ENCODE data around the gene FIBIN. TPM values are rescaled to one million over a fixed set of nuclear protein-coding genes. Genes with fewer than 3 reads are reported as not detected.
"Not testable (repeated sequence)": the region's sequence is repeated elsewhere in the genome, so short reads cannot be mapped to it uniquely, and the experiment has no call there.

The FIBIN gene
- total RNA-seq, 2 donors from 2014 or later, result not detected

- no peaks in the 10 kb centered on the region for H3K27me3 Mint-ChIP-seq (ENCODE audit: low read depth)
- no peaks in the 10 kb centered on the region for H3K4me1 Mint-ChIP-seq (ENCODE audit: low read depth)
- no peak overlapping the region for H3K27ac Mint-ChIP-seq
- peaks cover 8 to 16% of the 10 kb centered on the region in 2 donors for H3K9me3 Mint-ChIP-seq
- DNase-seq (no peak), ATAC-seq (replicated peaks in 1 of 2) (no peak)
- H3K4me3 Mint-ChIP-seq, result no peak overlapping the region
- peaks cover 0 to under 1% of the 10 kb centered on the region in 2 donors for H3K36me3 Mint-ChIP-seq (ENCODE audit: insufficient read depth in 2 of 2)
Measured at GRCh38 chr11:26987731-26988130, 6.2 kb upstream of the FIBIN start.

- Mint-ChIP-seq H3K36me3 (ENCODE audit: insufficient read depth in 2 of 2) (no peaks in the 10 kb centered on the region), H3K4me1 (ENCODE audit: low read depth) (no peaks in the 10 kb centered on the region)
Measured at GRCh38 chr11:26992031-26992541, 1.8 kb upstream of the FIBIN start.

GRCh38 chr11:26994631-26995095 is 751 bp downstream of the FIBIN start:
- no peak overlapping the region for H3K4me3 Mint-ChIP-seq
- no peaks in the 10 kb centered on the region for H3K27me3 Mint-ChIP-seq (ENCODE audit: low read depth)
- no peak for DNase-seq
- ATAC-seq (replicated peaks in 1 of 2), result no peak
- no peak overlapping the region for H3K27ac Mint-ChIP-seq
- H3K9me3 Mint-ChIP-seq, result peaks cover 0 to 2% of the 10 kb centered on the region in 2 donors
- H3K36me3 Mint-ChIP-seq (ENCODE audit: insufficient read depth in 2 of 2), result no peaks in the 10 kb centered on the region
- H3K4me1 Mint-ChIP-seq (ENCODE audit: low read depth), result no peaks in the 10 kb centered on the region

More at GRCh38 chr11:26992031-26992541, 1.8 kb upstream of the FIBIN start:
- Mint-ChIP-seq H3K27me3 (ENCODE audit: low read depth) (no peaks in the 10 kb centered on the region), H3K27ac (no peak overlapping the region), H3K4me3 (no peak overlapping the region), H3K9me3 (peaks cover 2 to 8% of the 10 kb centered on the region in 2 donors)
- ATAC-seq (replicated peaks in 1 of 2), result no peak
- no peak for DNase-seq

- Mint-ChIP-seq H3K4me1 (ENCODE audit: low read depth) (no peaks in the 10 kb centered on the region), H3K36me3 (ENCODE audit: insufficient read depth in 2 of 2) (no peaks in the 10 kb centered on the region)
Measured at GRCh38 chr11:26995701-26996460, 2.0 kb downstream of the FIBIN start.

GRCh38 chr11:26997378-26997777 is 3.5 kb downstream of the FIBIN start:
- H3K36me3 Mint-ChIP-seq (ENCODE audit: insufficient read depth in 2 of 2), result no peaks in the 10 kb centered on the region
- ATAC-seq (replicated peaks in 1 of 2) (no peak), DNase-seq (no peak)
- H3K9me3 Mint-ChIP-seq, result no peaks in the 10 kb centered on the region
- no peak overlapping the region for H3K27ac Mint-ChIP-seq
- H3K4me3 Mint-ChIP-seq, result no peak overlapping the region
- no peaks in the 10 kb centered on the region for H3K4me1 Mint-ChIP-seq (ENCODE audit: low read depth)
- no peaks in the 10 kb centered on the region for H3K27me3 Mint-ChIP-seq (ENCODE audit: low read depth)

More at GRCh38 chr11:26995701-26996460, 2.0 kb downstream of the FIBIN start:
- Mint-ChIP-seq H3K9me3 (peaks cover 0 to 2% of the 10 kb centered on the region in 2 donors), H3K27me3 (ENCODE audit: low read depth) (no peaks in the 10 kb centered on the region), H3K27ac (no peak overlapping the region), H3K4me3 (no peak overlapping the region)
- DNase-seq, result no peak
- ATAC-seq (replicated peaks in 1 of 2), result no peak

DNA sequence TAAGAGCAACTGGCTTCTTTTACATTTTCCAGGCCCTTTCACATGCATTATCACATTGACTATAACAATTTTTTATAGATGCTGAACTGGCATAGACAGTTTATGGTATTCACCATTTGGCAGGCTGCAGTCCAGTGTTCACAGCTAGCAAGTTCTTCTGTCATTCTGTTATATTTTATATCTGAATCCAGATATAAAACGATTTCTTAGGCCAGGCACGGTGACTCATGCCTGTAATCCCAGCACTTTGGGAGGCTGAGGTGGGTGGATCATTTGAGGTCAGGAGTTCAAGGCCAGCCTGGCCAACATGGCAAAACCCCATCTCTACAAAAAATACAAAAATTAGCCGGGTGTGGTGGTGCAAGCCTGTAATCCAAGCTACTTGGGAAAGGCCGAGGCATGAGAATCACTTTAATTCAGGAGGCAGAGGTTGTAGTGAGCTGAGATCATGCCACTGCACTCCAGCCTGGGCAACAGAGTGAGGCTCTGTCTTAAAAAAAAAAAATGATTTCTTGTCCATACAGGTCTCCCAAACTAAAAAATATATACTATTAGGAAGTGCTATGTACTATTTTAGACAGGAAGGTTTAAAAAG is 7.3 kb downstream of the FIBIN start:
- not testable (repeated sequence) for H3K27ac Mint-ChIP-seq; DNase-seq; H3K36me3 Mint-ChIP-seq (ENCODE audit: insufficient read depth in 2 of 2); H3K4me1 Mint-ChIP-seq (ENCODE audit: low read depth); ATAC-seq (replicated peaks in 1 of 2); H3K9me3 Mint-ChIP-seq; H3K27me3 Mint-ChIP-seq (ENCODE audit: low read depth); H3K4me3 Mint-ChIP-seq

DNA sequence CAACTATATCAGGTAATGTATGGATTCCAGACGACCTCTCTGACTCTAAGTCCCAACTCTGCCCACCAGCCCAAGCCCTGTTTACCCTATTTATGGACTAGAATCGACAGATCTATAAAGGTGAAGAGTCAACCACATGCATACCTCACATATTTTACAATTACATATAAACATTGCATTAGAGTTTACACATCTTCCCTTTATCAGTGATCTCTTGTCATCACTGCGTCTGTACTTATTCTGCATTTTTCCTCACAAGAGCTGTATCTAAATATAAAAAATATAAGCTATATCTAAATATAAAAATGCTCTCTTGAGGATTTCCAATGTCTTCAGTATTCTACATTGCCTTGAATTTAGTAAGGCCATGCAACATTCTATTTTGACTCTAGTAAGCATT is 8.5 kb downstream of the FIBIN start:
- DNase-seq (no peak), ATAC-seq (replicated peaks in 1 of 2) (no peak)
- Mint-ChIP-seq H3K4me1 (ENCODE audit: low read depth) (no peaks in the 10 kb centered on the region), H3K4me3 (no peak overlapping the region), H3K36me3 (ENCODE audit: insufficient read depth in 2 of 2) (no peaks in the 10 kb centered on the region), H3K27ac (no peak overlapping the region), H3K27me3 (ENCODE audit: low read depth) (no peaks in the 10 kb centered on the region), H3K9me3 (peaks cover 0 to 5% of the 10 kb centered on the region in 2 donors)

DNA sequence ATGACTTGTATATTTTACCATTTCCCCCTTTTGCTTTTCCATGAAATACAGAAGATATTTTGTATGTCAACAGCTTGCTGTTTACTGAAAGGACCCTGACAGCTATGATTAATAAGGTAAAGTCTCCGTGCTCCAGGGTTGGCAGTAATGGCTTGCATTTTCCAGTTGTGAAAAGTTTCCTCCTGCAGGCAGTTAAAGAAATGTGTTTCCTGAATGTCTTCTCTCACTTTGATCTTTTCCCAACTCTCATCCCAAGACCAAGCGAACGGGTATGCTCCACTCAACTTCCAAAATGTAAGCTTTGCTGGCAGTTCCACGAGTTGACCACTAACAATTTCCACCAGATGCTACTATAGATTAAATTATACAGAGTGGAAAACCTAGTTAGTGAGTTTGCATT is 8.9 kb downstream of the FIBIN start:
- Mint-ChIP-seq H3K9me3 (peaks cover 0 to 5% of the 10 kb centered on the region in 2 donors), H3K4me3 (no peak overlapping the region), H3K36me3 (ENCODE audit: insufficient read depth in 2 of 2) (no peaks in the 10 kb centered on the region), H3K27ac (no peak overlapping the region), H3K27me3 (ENCODE audit: low read depth) (no peaks in the 10 kb centered on the region), H3K4me1 (ENCODE audit: low read depth) (no peaks in the 10 kb centered on the region)
- no peak for DNase-seq
- no peak for ATAC-seq (replicated peaks in 1 of 2)

- Mint-ChIP-seq H3K36me3 (ENCODE audit: insufficient read depth in 2 of 2) (no peaks in the 10 kb centered on the region), H3K4me3 (no peak overlapping the region), H3K27ac (no peak overlapping the region), H3K9me3 (peaks cover 0 to 5% of the 10 kb centered on the region in 2 donors), H3K4me1 (ENCODE audit: low read depth) (no peaks in the 10 kb centered on the region), H3K27me3 (ENCODE audit: low read depth) (no peaks in the 10 kb centered on the region)
- ATAC-seq (replicated peaks in 1 of 2) (no peak), DNase-seq (no peak)
Measured at GRCh38 chr11:27004103-27004502, 10.2 kb downstream of the FIBIN start.

DNA sequence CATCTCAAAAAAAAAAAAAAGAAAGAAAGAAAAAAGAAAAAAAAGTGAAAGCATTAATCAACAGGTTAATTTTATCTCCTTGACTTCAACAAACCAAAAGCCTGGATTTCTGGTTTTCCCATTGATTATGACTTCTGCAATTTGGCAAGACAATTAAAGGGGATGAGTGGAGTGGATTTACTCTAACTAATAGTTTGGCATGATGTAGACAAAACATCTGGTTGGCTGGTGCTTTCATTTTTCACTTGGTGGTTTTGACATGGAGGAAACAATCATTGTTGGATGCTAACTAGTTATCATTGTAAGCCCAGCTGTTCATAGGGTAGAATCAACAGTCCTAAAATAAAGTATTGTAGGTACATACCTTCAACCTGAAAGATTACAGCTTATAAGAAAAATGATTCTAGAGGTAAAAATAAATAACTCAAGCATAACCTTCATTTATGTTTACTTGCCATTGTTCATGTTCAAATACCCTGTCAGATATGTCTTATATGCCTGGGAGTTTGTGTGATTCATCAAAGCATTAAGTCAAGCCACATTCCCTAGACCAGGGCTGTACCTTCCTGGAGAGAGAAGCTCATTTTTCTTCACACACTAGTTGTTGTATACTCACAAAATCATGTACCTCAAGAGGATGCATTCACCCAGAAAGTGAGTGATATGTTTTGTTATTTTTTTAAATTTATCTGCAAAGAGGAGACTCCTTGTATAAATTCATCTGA is 15.1 kb downstream of the FIBIN start:
- no peaks in the 10 kb centered on the region for H3K36me3 Mint-ChIP-seq (ENCODE audit: insufficient read depth in 2 of 2)
- H3K4me3 Mint-ChIP-seq, result no peak overlapping the region
- H3K4me1 Mint-ChIP-seq (ENCODE audit: low read depth), result no peaks in the 10 kb centered on the region
- H3K9me3 Mint-ChIP-seq, result peaks cover 0 to 4% of the 10 kb centered on the region in 2 donors
- DNase-seq (no peak), ATAC-seq (replicated peaks in 1 of 2) (no peak)
- H3K27me3 Mint-ChIP-seq (ENCODE audit: low read depth), result no peaks in the 10 kb centered on the region
- no peak overlapping the region for H3K27ac Mint-ChIP-seq

DNA sequence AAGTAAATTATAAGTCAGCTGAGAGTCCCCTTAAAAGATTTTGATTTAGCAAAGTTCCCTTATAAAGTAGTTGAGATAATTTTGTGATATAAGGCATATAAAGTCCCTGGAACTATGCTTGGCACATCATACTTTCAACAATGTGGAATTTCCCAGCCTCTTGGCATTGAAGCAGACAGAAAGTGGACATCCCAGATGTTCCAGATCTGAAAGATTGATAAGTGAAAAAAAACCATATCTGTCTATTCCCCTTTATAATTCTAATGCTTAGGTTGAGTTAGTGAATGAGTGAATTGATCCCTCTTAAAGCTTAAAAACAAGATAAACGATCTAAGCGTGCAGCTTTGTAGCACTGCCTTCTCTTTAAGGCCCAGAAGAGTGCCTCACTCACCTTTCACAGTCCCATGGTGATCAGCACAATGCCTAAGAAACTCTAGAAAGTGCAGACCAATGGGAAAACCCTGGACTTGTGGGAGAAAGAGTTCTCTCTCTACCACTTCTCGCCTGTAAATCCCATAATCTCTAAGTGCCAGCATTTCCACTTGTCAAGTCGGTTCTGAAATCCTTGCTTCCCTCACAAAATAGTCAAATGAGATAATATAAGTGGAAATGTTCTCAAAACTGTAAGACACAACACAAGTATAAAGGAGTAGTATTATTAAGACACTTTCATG is 17.8 kb downstream of the FIBIN start:
- H3K36me3 Mint-ChIP-seq (ENCODE audit: insufficient read depth in 2 of 2), result no peaks in the 10 kb centered on the region
- no peaks in the 10 kb centered on the region for H3K4me1 Mint-ChIP-seq (ENCODE audit: low read depth)
- ATAC-seq (replicated peaks in 1 of 2) (no peak), DNase-seq (no peak)
- H3K27ac Mint-ChIP-seq, result no peak overlapping the region
- peaks cover 0 to 4% of the 10 kb centered on the region in 2 donors for H3K9me3 Mint-ChIP-seq
- H3K27me3 Mint-ChIP-seq (ENCODE audit: low read depth), result no peaks in the 10 kb centered on the region
- no peak overlapping the region for H3K4me3 Mint-ChIP-seq

- Mint-ChIP-seq H3K4me1 (ENCODE audit: low read depth) (no peaks in the 10 kb centered on the region), H3K27ac (no peak overlapping the region), H3K36me3 (ENCODE audit: insufficient read depth in 2 of 2) (no peaks in the 10 kb centered on the region), H3K27me3 (ENCODE audit: low read depth) (no peaks in the 10 kb centered on the region), H3K4me3 (no peak overlapping the region), H3K9me3 (peaks cover 0 to 3% of the 10 kb centered on the region in 2 donors)
- DNase-seq (no peak), ATAC-seq (replicated peaks in 1 of 2) (no peak)
Measured at GRCh38 chr11:27012234-27012921, 18.5 kb downstream of the FIBIN start.

Data from activated T-cell treated with anti-CD3 and anti-CD28 coated beads, Interleukin-2, amount 50 U/mL, for 72 hours (primary cell).